Testis (tissue), 3 donors: ENCODE measurements around the gene CBX8. TPM values are rescaled to one million over a fixed set of nuclear protein-coding genes. Genes with fewer than 3 reads are reported as not detected.

Experiments
- DNase-seq: peaks from one replicate; pipeline ENCODE4 v3.0.0-alpha.2; 2019
- H3K27ac ChIP-seq, 2 donors: fragments of 200-600 bp; sonication (generic); one replicate each; pipeline ENCODE4 v1.5.1; 2019
- H3K27me3 ChIP-seq: fragments of 200-600 bp; sonication (generic); one replicate; pipeline ENCODE4 v1.5.1; 2019
- H3K36me3 ChIP-seq: fragments of 200-600 bp; sonication (generic); one replicate; pipeline ENCODE4 v1.5.1; 2017; ENCODE audit warnings: low read depth; ENCODE audit errors: missing control alignments
- H3K4me1 ChIP-seq: fragments of 200-600 bp; sonication (generic); one replicate; pipeline ENCODE4 v1.5.1; 2019
- H3K4me3 ChIP-seq, 2 donors: fragments of 200-600 bp; sonication (generic); one replicate each; pipeline ENCODE4 v1.5.1; 2017 to 2019
- H3K9me3 ChIP-seq: fragments of 200-600 bp; sonication (generic); one replicate; pipeline ENCODE4 v1.5.1; 2017
- CTCF ChIP-seq, 3 experiments: fragments of 450-650 bp in 2 of 3; fragments of 200-600 bp in 1 of 3; sonication (generic) in 1 of 3; IDR thresholded peaks; one replicate each; pipeline ENCODE4 v1.5.1; 2016 to 2019; ENCODE audit warnings: antibody characterized with exemption in 3 of 3, mild to moderate bottlenecking in 2 of 3, moderate library complexity in 1 of 3
- POLR2A ChIP-seq: fragments of 450-650 bp; IDR thresholded peaks from one replicate; pipeline ENCODE4 v1.6.1; 2017; ENCODE audit warnings: antibody characterized with exemption, mild to moderate bottlenecking, moderate library complexity
- WGBS, 2 donors: methylation state at CpG; one replicate each; pipeline ENCODE4 v1.1.5; 2018; 5-methylcytosine and 5-hydroxymethylcytosine counted together
- intact Hi-C: fragments of 100-400 bp; cut with DNase I; formaldehyde crosslinking; loops from one replicate; pipeline ENCODE4 v1.15.1; 2023; ENCODE audit warnings: low total_unique reads
- polyA plus RNA-seq: library from polyadenylated mRNA; stranded (reverse); fragments of 350-450 nt; fragmentation: Illumina TruSeq; extraction: RNeasy Lipid Tissue Mini Kit (QIAGEN cat#74804); gene quantifications from one replicate; pipeline ENCODE4 v1.2.3, GENCODE V29; 2014; ENCODE audit warnings: low read depth, low replicate concordance; ENCODE audit not compliant: insufficient read depth
- total RNA-seq, 2 donors: library from RNA; depleted of rRNA; stranded (reverse); fragments of >200 nt; gene quantifications; one replicate each; pipeline ENCODE4 v1.2.3, GENCODE V29; 2016

Gene CBX8
- total and polyA plus RNA-seq, 3 donors from 2014 or later: 13.8 to 22.4 (median 13.9) TPM

DNA sequence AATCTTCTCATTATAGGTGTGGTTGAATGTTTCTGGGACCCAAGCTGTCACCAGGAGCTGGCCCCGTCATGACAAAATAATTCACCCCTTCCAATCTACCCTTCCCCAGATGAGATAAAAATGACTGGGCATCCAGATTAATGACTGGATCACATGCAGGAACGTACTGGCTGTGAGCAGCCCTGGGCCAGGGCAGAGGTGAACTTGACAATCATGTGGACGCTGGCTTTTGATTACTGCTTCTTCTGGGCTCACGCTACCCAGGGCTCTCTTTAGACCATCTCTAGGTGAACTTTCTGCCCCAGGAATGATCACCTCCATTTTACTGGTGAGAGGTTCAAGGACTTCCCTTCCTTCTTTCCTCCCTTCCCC is 24.1 kb upstream of the CBX8 start:
- intact Hi-C loops: no loop called here
- no peaks in the 10 kb centered on the region for H3K4me1 ChIP-seq
- no peaks in the 10 kb centered on the region for H3K36me3 ChIP-seq
- no peak for TF ChIP-seq POLR2A
- TF ChIP-seq CTCF (IDR thresholded peaks at IDR 0.05): no peak
- no peak for DNase-seq
- no peak overlapping the region for H3K4me3 ChIP-seq
- no peaks in the 10 kb centered on the region for H3K27me3 ChIP-seq
- WGBS, 2 donors: 94 to 95% methylated on average over 4 of the region's 4 CpGs
- no peaks in the 10 kb centered on the region for H3K9me3 ChIP-seq
- H3K27ac ChIP-seq: no peak overlapping the region

DNA sequence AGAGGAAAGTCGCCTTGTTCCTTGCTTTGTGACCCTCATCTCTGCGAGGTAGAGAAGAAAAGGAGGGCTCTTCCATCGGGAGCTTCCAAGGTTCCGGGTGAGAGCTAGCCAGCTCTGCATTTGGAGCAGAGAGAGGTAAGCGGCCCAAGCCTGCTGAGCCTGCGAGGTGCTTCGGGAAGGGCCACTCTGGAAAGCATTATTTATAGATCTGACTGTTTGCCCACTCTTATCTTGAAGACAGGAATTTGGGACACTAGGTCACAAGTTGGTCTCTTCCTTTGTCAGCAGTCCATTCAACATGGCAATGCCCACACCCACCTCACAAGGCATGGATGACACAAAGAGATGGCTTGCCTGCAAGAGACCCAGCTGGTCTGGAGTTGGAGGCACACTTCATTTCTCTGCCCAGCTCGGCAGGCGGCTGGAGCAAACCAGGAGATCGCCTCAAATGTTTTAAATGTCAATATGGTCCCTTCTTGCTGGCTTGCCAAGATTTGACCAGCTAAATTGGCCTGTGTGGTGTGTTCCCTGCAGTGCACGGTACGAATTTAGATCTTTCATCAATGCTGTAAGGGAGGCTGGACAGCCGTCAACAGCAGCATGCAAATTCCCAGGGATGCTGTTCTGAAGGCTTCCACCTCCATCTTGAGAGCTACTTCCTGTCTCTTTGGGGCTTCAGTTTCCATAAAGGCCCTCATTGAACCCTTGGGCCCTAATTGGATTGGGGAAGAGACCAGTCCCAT is 22.8 kb upstream of the CBX8 start:
- H3K27ac ChIP-seq: no peak overlapping the region
- intact Hi-C loops: no loop called here
- WGBS, 2 donors: 91 to 93% methylated on average over 13 of the region's 13 CpGs

GRCh38 chr17:79819085-79819484 is 22.2 kb upstream of the CBX8 start:
- Histone ChIP-seq H3K27ac (no peak overlapping the region), H3K27me3 (no peaks in the 10 kb centered on the region), H3K4me3 (no peak overlapping the region), H3K9me3 (no peaks in the 10 kb centered on the region), H3K36me3 (no peaks in the 10 kb centered on the region), H3K4me1 (no peaks in the 10 kb centered on the region)
- 75 to 84% methylated on average over 5 of the region's 5 CpGs for WGBS, 2 donors
- DNase-seq: no peak
- TF ChIP-seq CTCF (IDR thresholded peaks at IDR 0.05) (no peak), POLR2A (no peak)
- intact Hi-C loops: no loop called here

More for the DNA sequence above, 22.8 kb upstream of the CBX8 start:
- Histone ChIP-seq H3K9me3 (no peaks in the 10 kb centered on the region), H3K27me3 (no peaks in the 10 kb centered on the region), H3K4me1 (no peaks in the 10 kb centered on the region), H3K36me3 (no peaks in the 10 kb centered on the region), H3K4me3 (no peak overlapping the region)
- TF ChIP-seq POLR2A (no peak), CTCF (IDR thresholded peaks at IDR 0.05) (no peak)
- DNase-seq: no peak

- Histone ChIP-seq H3K36me3 (no peaks in the 10 kb centered on the region), H3K27ac (no peak overlapping the region), H3K27me3 (no peaks in the 10 kb centered on the region), H3K4me3 (no peak overlapping the region), H3K9me3 (no peaks in the 10 kb centered on the region), H3K4me1 (no peaks in the 10 kb centered on the region)
- intact Hi-C loops: no loop called here
- 95 to 96% methylated on average over 11 to 12 of the region's 12 CpGs for WGBS, 2 donors
- TF ChIP-seq CTCF (IDR thresholded peaks at IDR 0.05): no peak
- TF ChIP-seq POLR2A: no peak
- DNase-seq: no peak
These were observed 21.3 kb upstream of the CBX8 start for GRCh38 chr17:79818026-79818758.
